Activated T-helper 2 cell treated with anti-CD3 and anti-CD28 coated beads, Interferon-gamma antibody, Interleukin-2, Interleukin-4, amounts not matched to agents 10 μg/mL and 5 μg/mL and 100 μg/mL, durations not matched to agents 14 hours and 24 hours and 36 hours (primary cell): ENCODE results near the gene ATN1. TPM values are rescaled to one million over a fixed set of nuclear protein-coding genes. Genes with fewer than 3 reads are reported as not detected.

Experiments
- DNase-seq: peaks from one replicate; pipeline ENCODE4 v3.0.0; 2021; ENCODE audit warnings: low spot score
- H3K27ac Mint-ChIP-seq: one replicate; pipeline ENCODE4 v1.8.0; 2021; ENCODE audit warnings: mixed read lengths
- H3K27me3 Mint-ChIP-seq: one replicate; pipeline ENCODE4 v1.8.0; 2021; ENCODE audit warnings: low read depth, mixed read lengths
- H3K36me3 Mint-ChIP-seq: one replicate; pipeline ENCODE4 v1.8.0; 2021; ENCODE audit warnings: low read depth, mixed read lengths
- H3K4me1 Mint-ChIP-seq: one replicate; pipeline ENCODE4 v1.8.0; 2021; ENCODE audit warnings: low read depth, mixed read lengths
- H3K4me3 Mint-ChIP-seq: one replicate; pipeline ENCODE4 v1.8.0; 2021; ENCODE audit warnings: low read depth, mild to moderate bottlenecking, moderate library complexity, mixed read lengths
- H3K9me3 Mint-ChIP-seq: one replicate; pipeline ENCODE4 v1.8.0; 2021; ENCODE audit warnings: mixed read lengths
- intact Hi-C: fragments of 100-400 bp; cut with micrococcal nuclease; formaldehyde crosslinking; loops from one replicate; pipeline ENCODE4 v1.15.1; 2023
- total RNA-seq: library from RNA; stranded (reverse); gene quantifications from 2 replicates; pipeline ENCODE4 v1.2.3, GENCODE V29; 2022

The ATN1 gene
- total RNA-seq, 1 donor from 2014 or later = 70.5 TPM

- H3K27me3 Mint-ChIP-seq = no peaks in the 10 kb centered on the region
- no peaks in the 10 kb centered on the region for H3K9me3 Mint-ChIP-seq
- no peak for DNase-seq
- H3K4me1 Mint-ChIP-seq = peaks cover 64% of the 10 kb centered on the region
- H3K27ac Mint-ChIP-seq = peak overlapping the region; percentile 99
- intact Hi-C loops = loop anchor here (10.0 kb wide), 1 partner anchor 1048 kb away; no protein-coding TSS in a partner anchor
- peaks cover 32% of the 10 kb centered on the region for H3K36me3 Mint-ChIP-seq
- peak overlapping the region; percentile 84 for H3K4me3 Mint-ChIP-seq
These were observed 19.2 kb downstream of the ATN1 start for GRCh38 chr12:6946920-6947374.

GRCh38 chr12:6947615-6948014, 19.9 kb downstream of the ATN1 start:
- peak overlapping the region; percentile 69 for H3K27ac Mint-ChIP-seq
- peaks cover 62% of the 10 kb centered on the region for H3K4me1 Mint-ChIP-seq
- peak overlapping the region; percentile 47 for H3K4me3 Mint-ChIP-seq
- peaks cover 33% of the 10 kb centered on the region for H3K36me3 Mint-ChIP-seq
- intact Hi-C loops = loop anchor here (10.0 kb wide), 1 partner anchor 1047 kb away; no protein-coding TSS in a partner anchor
- H3K27me3 Mint-ChIP-seq = no peaks in the 10 kb centered on the region
- H3K9me3 Mint-ChIP-seq = no peaks in the 10 kb centered on the region
- no peak for DNase-seq

- no peaks in the 10 kb centered on the region for H3K27me3 Mint-ChIP-seq
- peaks cover 46% of the 10 kb centered on the region for H3K36me3 Mint-ChIP-seq
- H3K4me1 Mint-ChIP-seq = peaks cover 65% of the 10 kb centered on the region
- no peak for DNase-seq
- H3K9me3 Mint-ChIP-seq = no peaks in the 10 kb centered on the region
- H3K27ac Mint-ChIP-seq = peak overlapping the region; percentile 80
- peak overlapping the region; percentile 40 for H3K4me3 Mint-ChIP-seq
- intact Hi-C loops = loop anchor here (10.0 kb wide), 1 partner anchor 1046 kb away; no protein-coding TSS in a partner anchor
These were observed 21.3 kb downstream of the ATN1 start for GRCh38 chr12:6948873-6949594.

- no peak for DNase-seq
- intact Hi-C loops = loop anchor here (5.0 kb wide), 1 partner anchor 418 kb away; the partner anchor contains the start of gene GAPDH
- H3K36me3 Mint-ChIP-seq = peaks cover 56% of the 10 kb centered on the region
- no peaks in the 10 kb centered on the region for H3K27me3 Mint-ChIP-seq
- peak overlapping the region; percentile 94 for H3K4me3 Mint-ChIP-seq
- H3K4me1 Mint-ChIP-seq = peaks cover 68% of the 10 kb centered on the region
- H3K9me3 Mint-ChIP-seq = no peaks in the 10 kb centered on the region
- H3K27ac Mint-ChIP-seq = peak overlapping the region; percentile 97
These were observed 22.6 kb downstream of the ATN1 start for GRCh38 chr12:6950401-6950801.

- peak within 1 kb of the TSS; percentile 97 for H3K27ac Mint-ChIP-seq
- no peaks in the 10 kb centered on the region for H3K27me3 Mint-ChIP-seq
- peaks cover 68% of the 10 kb centered on the region for H3K4me1 Mint-ChIP-seq
- H3K36me3 Mint-ChIP-seq = peaks cover 61% of the 10 kb centered on the region
- H3K9me3 Mint-ChIP-seq = no peaks in the 10 kb centered on the region
- peak within 1 kb of the TSS; percentile 94 for H3K4me3 Mint-ChIP-seq
- DNase-seq = peak; percentile 53
- intact Hi-C loops = loop anchor here (5.0 kb wide), 1 partner anchor 419 kb away; the partner anchor contains the start of gene GAPDH
These were observed 23.2 kb downstream of the ATN1 start, which contains the start of gene PTPN6 for GRCh38 chr12:6950811-6951540. TSS of gene PTPN6 (plus strand) at chr12:6951356. CDS start at chr12:6951513, 157 bp downstream.

GRCh38 chr12:6951551-6952120, 23.9 kb downstream of the ATN1 start:
- no peak for DNase-seq
- peaks cover 67% of the 10 kb centered on the region for H3K36me3 Mint-ChIP-seq

GRCh38 chr12:6952121-6952862, 24.5 kb downstream of the ATN1 start:
- Mint-ChIP-seq H3K4me1 (peaks cover 72% of the 10 kb centered on the region), H3K36me3 (peaks cover 69% of the 10 kb centered on the region), H3K27me3 (no peaks in the 10 kb centered on the region), H3K9me3 (no peaks in the 10 kb centered on the region), H3K4me3 (peak overlapping the region; percentile 94), H3K27ac (peak overlapping the region; percentile 97)
- intact Hi-C loops = loop anchor here (2.0 to 5.0 kb wide), 2 partner anchors 79 to 420 kb away; partner anchors contain the start of genes GAPDH and SPSB2
- no peak for DNase-seq

More at GRCh38 chr12:6951551-6952120, 23.9 kb downstream of the ATN1 start:
- intact Hi-C loops = loop anchor here (2.0 to 5.0 kb wide), 2 partner anchors 79 to 419 kb away; partner anchors contain the start of genes GAPDH and SPSB2
- H3K4me3 Mint-ChIP-seq = peak overlapping the region; percentile 94
- H3K27me3 Mint-ChIP-seq = no peaks in the 10 kb centered on the region
- H3K27ac Mint-ChIP-seq = peak overlapping the region; percentile 97
- peaks cover 71% of the 10 kb centered on the region for H3K4me1 Mint-ChIP-seq
- no peaks in the 10 kb centered on the region for H3K9me3 Mint-ChIP-seq

GRCh38 chr12:6952863-6953441, 25.2 kb downstream of the ATN1 start:
- H3K4me1 Mint-ChIP-seq = peaks cover 71% of the 10 kb centered on the region
- H3K4me3 Mint-ChIP-seq = peak overlapping the region; percentile 94
- intact Hi-C loops = loop anchor here (1.0 to 5.0 kb wide), 4 partner anchors 8 to 421 kb away; partner anchors contain the start of genes C12orf57, GAPDH and SPSB2
- H3K27ac Mint-ChIP-seq = peak overlapping the region; percentile 97
- peaks cover 70% of the 10 kb centered on the region for H3K36me3 Mint-ChIP-seq
- H3K9me3 Mint-ChIP-seq = no peaks in the 10 kb centered on the region
- DNase-seq = no peak
- no peaks in the 10 kb centered on the region for H3K27me3 Mint-ChIP-seq

- H3K27ac Mint-ChIP-seq = peak overlapping the region; percentile 97
- peak; percentile 79 for DNase-seq
- intact Hi-C loops = loop anchor here (1.0 to 5.0 kb wide), 4 partner anchors 8 to 421 kb away; partner anchors contain the start of genes C12orf57, GAPDH and SPSB2
These were observed 25.9 kb downstream of the ATN1 start for GRCh38 chr12:6953442-6954315.

GRCh38 chr12:6954316-6955107, 26.8 kb downstream of the ATN1 start:
- Mint-ChIP-seq H3K27me3 (no peaks in the 10 kb centered on the region), H3K4me1 (peaks cover 75% of the 10 kb centered on the region), H3K9me3 (no peaks in the 10 kb centered on the region), H3K4me3 (peak overlapping the region; percentile 94), H3K27ac (peak overlapping the region; percentile 97), H3K36me3 (peaks cover 79% of the 10 kb centered on the region)
- no peak for DNase-seq
- intact Hi-C loops = loop anchor here (5.0 kb wide), 1 partner anchor 422 kb away; the partner anchor contains the start of gene GAPDH

More at GRCh38 chr12:6953442-6954315, 25.9 kb downstream of the ATN1 start:
- Mint-ChIP-seq H3K9me3 (no peaks in the 10 kb centered on the region), H3K36me3 (peaks cover 77% of the 10 kb centered on the region), H3K4me3 (peak overlapping the region; percentile 94), H3K4me1 (peaks cover 74% of the 10 kb centered on the region), H3K27me3 (no peaks in the 10 kb centered on the region)
